ENCODE measurements around the gene LHPP.

LHPP gene

GRCh38 chr10:124473070-124473469 is 11.4 kb downstream of the LHPP start:
- no peak for DNase-seq

- no peak for DNase-seq
These were observed 13.0 kb downstream of the LHPP start for GRCh38 chr10:124474514-124475070.

- no peak for DNase-seq
These were observed 14.6 kb downstream of the LHPP start for GRCh38 chr10:124476043-124476725.

GRCh38 chr10:124477614-124478363 is 16.2 kb downstream of the LHPP start:
- DNase-seq: no peak

- no peak for DNase-seq
These were observed 16.9 kb downstream of the LHPP start for GRCh38 chr10:124478515-124478914.

- no peak for DNase-seq
These were observed 19.2 kb downstream of the LHPP start for GRCh38 chr10:124480860-124481259.

- DNase-seq: no peak
These were observed 20.1 kb downstream of the LHPP start for GRCh38 chr10:124481717-124482116.

- no peak for DNase-seq
These were observed 20.7 kb downstream of the LHPP start for GRCh38 chr10:124482236-124482800.

- DNase-seq: no peak
These were observed 21.3 kb downstream of the LHPP start for GRCh38 chr10:124482876-124483275.

GRCh38 chr10:124484031-124484430 is 22.4 kb downstream of the LHPP start:
- no peak for DNase-seq

GRCh38 chr10:124484661-124485060 is 23.0 kb downstream of the LHPP start:
- no peak for DNase-seq

- DNase-seq: no peak
These were observed 25.0 kb downstream of the LHPP start for GRCh38 chr10:124486635-124487034.

GRCh38 chr10:124491105-124491504 is 29.5 kb downstream of the LHPP start:
- no peak for DNase-seq

- no peak for DNase-seq
These were observed 30.6 kb downstream of the LHPP start for GRCh38 chr10:124492266-124492665.

- no peak for DNase-seq
These were observed 31.7 kb downstream of the LHPP start for GRCh38 chr10:124493214-124493882.

- no peak for DNase-seq
These were observed 32.6 kb downstream of the LHPP start for GRCh38 chr10:124494046-124494807.

GRCh38 chr10:124495162-124495561 is 33.5 kb downstream of the LHPP start:
- no peak for DNase-seq

- no peak for DNase-seq
These were observed 34.1 kb downstream of the LHPP start for GRCh38 chr10:124495725-124496124.

- no peak for DNase-seq
These were observed 34.5 kb downstream of the LHPP start for GRCh38 chr10:124496150-124496549.

- DNase-seq: no peak
These were observed 35.0 kb downstream of the LHPP start for GRCh38 chr10:124496620-124497019.

GRCh38 chr10:124497196-124497881 is 35.7 kb downstream of the LHPP start:
- DNase-seq: no peak

- no peak for DNase-seq
These were observed 36.4 kb downstream of the LHPP start for GRCh38 chr10:124498056-124498455.
